Uterus (tissue), 2 donors: Measurements from ENCODE around the gene PCDH9.

ENCODE experiments used
- POLR2A ChIP-seq, 2 donors: fragments of 450-650 bp; IDR thresholded peaks; one replicate each; pipeline ENCODE4 v1.6.1; 2016; ENCODE audit warnings: antibody characterized with exemption in 2 of 2, mild to moderate bottlenecking in 1 of 2, moderate library complexity in 1 of 2
- TF ChIP-seq, protein P1 (sequence below), 4 experiments: fragments of 200-600 bp in 2 of 4; fragments of 450-650 bp in 2 of 4; sonication (generic) in 2 of 4; IDR thresholded peaks; one replicate each; pipeline ENCODE4 v1.5.1; 2016 to 2019; ENCODE audit warnings: antibody characterized with exemption in 4 of 4, mild to moderate bottlenecking in 2 of 4, moderate library complexity in 1 of 4

DNA sequence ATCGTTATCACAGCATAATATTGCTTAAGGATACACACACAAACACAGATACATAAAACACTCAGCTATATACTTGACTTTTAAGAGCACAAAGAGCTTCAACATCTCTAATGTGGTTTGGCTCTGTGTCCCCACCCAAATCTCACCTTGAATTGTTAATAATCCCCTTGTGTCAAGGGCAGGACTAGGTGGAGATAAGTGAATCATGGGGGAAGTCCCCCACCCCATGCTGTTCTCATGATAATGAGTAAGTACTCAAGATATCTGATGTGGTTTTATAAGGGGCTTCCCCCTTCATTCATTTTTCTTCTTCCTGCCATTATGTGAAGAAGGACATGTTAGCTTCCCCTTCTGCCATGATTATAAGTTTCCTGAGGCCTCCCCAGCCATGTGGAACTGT, 481.4 kb downstream of the PCDH9 start:
- TF ChIP-seq, protein P1, sequence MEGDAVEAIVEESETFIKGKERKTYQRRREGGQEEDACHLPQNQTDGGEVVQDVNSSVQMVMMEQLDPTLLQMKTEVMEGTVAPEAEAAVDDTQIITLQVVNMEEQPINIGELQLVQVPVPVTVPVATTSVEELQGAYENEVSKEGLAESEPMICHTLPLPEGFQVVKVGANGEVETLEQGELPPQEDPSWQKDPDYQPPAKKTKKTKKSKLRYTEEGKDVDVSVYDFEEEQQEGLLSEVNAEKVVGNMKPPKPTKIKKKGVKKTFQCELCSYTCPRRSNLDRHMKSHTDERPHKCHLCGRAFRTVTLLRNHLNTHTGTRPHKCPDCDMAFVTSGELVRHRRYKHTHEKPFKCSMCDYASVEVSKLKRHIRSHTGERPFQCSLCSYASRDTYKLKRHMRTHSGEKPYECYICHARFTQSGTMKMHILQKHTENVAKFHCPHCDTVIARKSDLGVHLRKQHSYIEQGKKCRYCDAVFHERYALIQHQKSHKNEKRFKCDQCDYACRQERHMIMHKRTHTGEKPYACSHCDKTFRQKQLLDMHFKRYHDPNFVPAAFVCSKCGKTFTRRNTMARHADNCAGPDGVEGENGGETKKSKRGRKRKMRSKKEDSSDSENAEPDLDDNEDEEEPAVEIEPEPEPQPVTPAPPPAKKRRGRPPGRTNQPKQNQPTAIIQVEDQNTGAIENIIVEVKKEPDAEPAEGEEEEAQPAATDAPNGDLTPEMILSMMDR (IDR thresholded peaks at IDR 0.05): no peak
- no peak for TF ChIP-seq POLR2A (IDR thresholded peaks at IDR 0.05)
